GM13977 (cell line): ENCODE data around the gene DMD.
"Not testable (repeated sequence)": the region's sequence is repeated elsewhere in the genome, so short reads cannot be mapped to it uniquely, and the experiment has no call there.

Experiments
- DNase-seq: peaks from one replicate; pipeline ENCODE4 v3.0.0; 2012; ENCODE audit warnings: low spot score
- CTCF ChIP-seq: IDR thresholded peaks from 2 replicates; pipeline ENCODE4 v1.5.1; 2012; ENCODE audit warnings: mild to moderate bottlenecking, control low read depth; ENCODE audit not compliant: insufficient read depth; ENCODE audit errors: extremely low read depth, missing control alignments
- in situ Hi-C: fragments of 300-500 bp; cut with MboI; formaldehyde crosslinking; loops from one replicate; pipeline ENCODE4 v1.12.0; 2022; ENCODE audit warnings: low sequenced_read_pairs, low pct_unique_long_range_greater_than_20kb, mixed read lengths, inconsistent platforms; ENCODE audit not compliant: unreplicated experiment

DMD gene

GRCh38 chrX:32530802-32531403 is 680.4 kb downstream of the DMD start:
- DNase-seq = peak; percentile 20
- in situ Hi-C loops = no loop called here
- peak; percentile 73 for TF ChIP-seq CTCF

- DNase-seq, in situ Hi-C loops: not testable (repeated sequence)
Measured at GRCh38 chrX:32528451-32528850, 682.9 kb downstream of the DMD start.

- in situ Hi-C loops = no loop called here
- TF ChIP-seq CTCF = no peak
- no peak for DNase-seq
Measured at GRCh38 chrX:32525234-32525633, 686.1 kb downstream of the DMD start.

- TF ChIP-seq CTCF = no peak
- DNase-seq = no peak
- in situ Hi-C loops = no loop called here
Measured at GRCh38 chrX:32524385-32524784, 687.0 kb downstream of the DMD start.

- no peak for TF ChIP-seq CTCF
- in situ Hi-C loops = no loop called here
- no peak for DNase-seq
Measured at GRCh38 chrX:32520789-32521188, 690.6 kb downstream of the DMD start.

- in situ Hi-C loops = no loop called here
- TF ChIP-seq CTCF = no peak
- peak; percentile 13 for DNase-seq
Measured at GRCh38 chrX:32514986-32515385, 696.4 kb downstream of the DMD start.

GRCh38 chrX:32501606-32502005 is 709.7 kb downstream of the DMD start:
- no peak for TF ChIP-seq CTCF
- in situ Hi-C loops = no loop called here
- DNase-seq = no peak
